ENCODE data around the gene RASA3. TPM values are rescaled to one million over a fixed set of nuclear protein-coding genes. Genes with fewer than 3 reads are reported as not detected.

The RASA3 gene
- total RNA-seq, 2 donors from 2014 or later, result 8.6 to 12.5 TPM

DNA sequence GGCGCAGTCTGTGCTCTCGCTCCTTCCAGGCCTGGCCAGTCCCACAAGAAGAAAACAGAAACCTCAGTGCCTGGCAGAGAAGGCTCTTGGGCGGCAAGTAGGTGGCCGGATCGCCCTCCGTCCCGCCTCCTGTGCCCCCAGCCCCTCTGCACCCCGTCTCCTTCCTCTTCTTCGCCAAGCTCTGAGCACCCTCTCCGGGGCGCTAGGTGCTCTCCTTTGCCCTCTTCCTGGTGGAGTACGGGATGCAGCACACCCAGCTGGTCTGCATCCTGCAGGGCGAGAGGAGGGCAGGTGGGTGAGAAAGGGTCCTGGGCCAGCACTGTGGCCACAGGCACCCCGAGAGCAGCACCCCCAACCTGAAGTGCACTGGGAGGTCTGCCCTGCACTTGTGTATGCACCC lies 175.9 kb downstream of the RASA3 start:
- intact Hi-C loops (cut with DNase I), result no loop called here
- WGBS, result 94% methylated on average over 14 of the region's 14 CpGs
- no peaks in the 10 kb centered on the region for H3K9me3 ChIP-seq
- H3K4me1 ChIP-seq (replicated peaks), result no peaks in the 10 kb centered on the region
- TF ChIP-seq POLR2A (IDR thresholded peaks at IDR 0.05), result no peak
- TF ChIP-seq, protein P1, sequence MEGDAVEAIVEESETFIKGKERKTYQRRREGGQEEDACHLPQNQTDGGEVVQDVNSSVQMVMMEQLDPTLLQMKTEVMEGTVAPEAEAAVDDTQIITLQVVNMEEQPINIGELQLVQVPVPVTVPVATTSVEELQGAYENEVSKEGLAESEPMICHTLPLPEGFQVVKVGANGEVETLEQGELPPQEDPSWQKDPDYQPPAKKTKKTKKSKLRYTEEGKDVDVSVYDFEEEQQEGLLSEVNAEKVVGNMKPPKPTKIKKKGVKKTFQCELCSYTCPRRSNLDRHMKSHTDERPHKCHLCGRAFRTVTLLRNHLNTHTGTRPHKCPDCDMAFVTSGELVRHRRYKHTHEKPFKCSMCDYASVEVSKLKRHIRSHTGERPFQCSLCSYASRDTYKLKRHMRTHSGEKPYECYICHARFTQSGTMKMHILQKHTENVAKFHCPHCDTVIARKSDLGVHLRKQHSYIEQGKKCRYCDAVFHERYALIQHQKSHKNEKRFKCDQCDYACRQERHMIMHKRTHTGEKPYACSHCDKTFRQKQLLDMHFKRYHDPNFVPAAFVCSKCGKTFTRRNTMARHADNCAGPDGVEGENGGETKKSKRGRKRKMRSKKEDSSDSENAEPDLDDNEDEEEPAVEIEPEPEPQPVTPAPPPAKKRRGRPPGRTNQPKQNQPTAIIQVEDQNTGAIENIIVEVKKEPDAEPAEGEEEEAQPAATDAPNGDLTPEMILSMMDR (IDR thresholded peaks at IDR 0.05), result no peak
- no peak for TF ChIP-seq POLR2AphosphoS5 (IDR thresholded peaks at IDR 0.05)
- H3K36me3 ChIP-seq, result no peaks in the 10 kb centered on the region
- no peak for DNase-seq (ENCODE audit: low spot score)
- H3K27me3 ChIP-seq (replicated peaks; ENCODE audit: insufficient read depth), result no peaks in the 10 kb centered on the region
- H3K4me3 ChIP-seq, result no peak overlapping the region
- H3K27ac ChIP-seq, result no peak overlapping the region

DNA sequence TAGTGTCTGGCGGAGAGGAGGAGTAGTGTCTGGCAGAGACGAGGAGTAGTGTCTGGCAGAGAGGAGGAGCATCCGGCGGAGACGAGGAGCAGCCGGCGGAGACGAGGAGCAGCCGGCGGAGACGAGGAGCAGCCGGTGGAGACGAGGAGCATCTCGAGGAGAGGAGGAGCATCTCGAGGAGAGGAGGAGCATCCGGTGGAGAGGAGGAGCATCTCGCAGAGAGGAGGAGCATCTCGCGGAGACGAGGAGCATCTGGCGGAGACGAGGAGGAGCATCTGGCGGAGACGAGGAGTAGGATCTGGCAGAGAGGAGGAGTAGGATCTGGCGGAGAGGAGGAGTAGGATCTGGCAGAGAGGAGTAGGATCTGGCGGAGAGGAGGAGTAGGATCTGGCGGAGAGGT lies 176.7 kb downstream of the RASA3 start:
- WGBS, result 92% methylated on average over 27 of the region's 27 CpGs
- TF ChIP-seq POLR2AphosphoS5 (IDR thresholded peaks at IDR 0.05), result no peak
- TF ChIP-seq, protein P1 (IDR thresholded peaks at IDR 0.05), result no peak
- TF ChIP-seq POLR2A (IDR thresholded peaks at IDR 0.05), result no peak
- intact Hi-C loops (cut with DNase I), result no loop called here
- DNase-seq (ENCODE audit: low spot score), result no peak
- no peaks in the 10 kb centered on the region for H3K9me3 ChIP-seq
- H3K36me3 ChIP-seq, result no peaks in the 10 kb centered on the region
- H3K27ac ChIP-seq, result no peak overlapping the region
- H3K4me3 ChIP-seq, result no peak overlapping the region
- no peaks in the 10 kb centered on the region for H3K27me3 ChIP-seq (replicated peaks; ENCODE audit: insufficient read depth)
- H3K4me1 ChIP-seq (replicated peaks), result no peaks in the 10 kb centered on the region

DNA sequence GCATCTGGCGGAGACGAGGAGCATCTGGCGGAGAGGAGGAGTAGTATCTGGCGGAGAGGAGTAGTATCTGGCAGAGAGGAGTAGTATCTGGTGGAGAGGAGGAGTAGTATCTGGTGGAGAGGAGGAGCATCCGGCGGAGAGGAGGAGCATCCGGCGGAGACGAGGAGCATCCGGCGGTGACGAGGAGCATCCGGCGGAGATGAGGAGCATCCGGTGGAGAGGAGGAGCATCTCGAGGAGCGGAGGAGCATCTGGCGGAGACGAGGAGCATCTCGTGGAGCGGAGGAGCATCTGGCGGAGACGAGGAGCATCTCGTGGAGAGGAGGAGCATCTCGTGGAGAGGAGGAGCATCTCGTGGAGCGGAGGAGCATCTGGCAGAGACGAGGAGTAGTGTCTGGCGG lies 177.2 kb downstream of the RASA3 start:
- no peak for DNase-seq (ENCODE audit: low spot score)
- intact Hi-C loops (cut with DNase I), result no loop called here

DNA sequence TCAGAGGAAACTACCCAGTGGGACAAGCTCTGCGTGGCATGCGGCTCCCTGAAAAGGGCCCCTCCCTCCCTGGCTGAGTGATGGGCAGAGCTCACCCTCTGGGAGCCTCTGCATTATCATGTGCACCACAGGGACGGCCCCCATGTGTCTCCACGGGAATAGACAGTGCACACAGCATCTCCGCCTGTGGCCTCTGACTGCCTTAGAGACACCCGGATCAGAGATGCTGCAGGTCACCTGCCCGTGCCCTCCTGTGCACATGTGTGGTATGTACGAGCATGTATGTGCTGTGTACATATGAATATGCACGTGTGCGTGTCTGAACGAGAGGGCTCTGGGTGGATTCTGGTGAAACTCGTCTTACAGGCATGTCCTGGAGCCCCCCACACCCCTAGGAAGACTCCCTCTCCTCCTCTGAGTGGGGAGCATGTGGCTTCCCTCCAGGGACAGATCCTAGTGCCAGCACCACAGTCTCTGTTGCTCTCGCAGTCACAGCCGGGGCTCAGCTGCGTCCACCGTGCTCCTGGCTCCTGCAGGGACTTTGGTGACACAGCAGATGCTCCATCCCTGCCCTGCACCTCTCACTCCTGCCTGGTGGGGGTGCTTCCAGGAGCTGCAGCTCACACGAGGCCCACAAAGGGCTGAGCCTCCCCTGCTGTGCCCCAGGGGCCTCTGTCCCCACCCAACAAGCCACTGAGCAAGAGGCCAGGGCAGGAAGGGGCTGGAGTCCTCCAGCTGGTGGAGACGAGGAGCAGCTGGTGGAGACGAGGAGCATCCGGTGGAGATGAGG lies 178.2 kb downstream of the RASA3 start:
- TF ChIP-seq, protein P1 (IDR thresholded peaks at IDR 0.05), result no peak
- TF ChIP-seq POLR2AphosphoS5 (IDR thresholded peaks at IDR 0.05) (no peak), POLR2A (IDR thresholded peaks at IDR 0.05) (no peak)
- H3K36me3 ChIP-seq, result no peaks in the 10 kb centered on the region
- no peak for DNase-seq (ENCODE audit: low spot score)
- no peaks in the 10 kb centered on the region for H3K27me3 ChIP-seq (replicated peaks; ENCODE audit: insufficient read depth)
- intact Hi-C loops (cut with DNase I), result no loop called here
- H3K4me1 ChIP-seq (replicated peaks), result no peaks in the 10 kb centered on the region
- H3K4me3 ChIP-seq, result no peak overlapping the region
- no peak overlapping the region for H3K27ac ChIP-seq
- no peaks in the 10 kb centered on the region for H3K9me3 ChIP-seq
- WGBS, result 75% methylated on average over 20 of the region's 20 CpGs

More for the DNA sequence above, 177.2 kb downstream of the RASA3 start:
- no peak for TF ChIP-seq POLR2AphosphoS5 (IDR thresholded peaks at IDR 0.05)
- no peak for TF ChIP-seq POLR2A (IDR thresholded peaks at IDR 0.05)
- TF ChIP-seq, protein P1 (IDR thresholded peaks at IDR 0.05), result no peak
- Histone ChIP-seq H3K36me3 (no peaks in the 10 kb centered on the region), H3K4me3 (no peak overlapping the region), H3K27me3 (replicated peaks; ENCODE audit: insufficient read depth) (no peaks in the 10 kb centered on the region), H3K27ac (no peak overlapping the region), H3K9me3 (no peaks in the 10 kb centered on the region), H3K4me1 (replicated peaks) (no peaks in the 10 kb centered on the region)
- WGBS, result 84% methylated on average over 29 of the region's 29 CpGs

DNA sequence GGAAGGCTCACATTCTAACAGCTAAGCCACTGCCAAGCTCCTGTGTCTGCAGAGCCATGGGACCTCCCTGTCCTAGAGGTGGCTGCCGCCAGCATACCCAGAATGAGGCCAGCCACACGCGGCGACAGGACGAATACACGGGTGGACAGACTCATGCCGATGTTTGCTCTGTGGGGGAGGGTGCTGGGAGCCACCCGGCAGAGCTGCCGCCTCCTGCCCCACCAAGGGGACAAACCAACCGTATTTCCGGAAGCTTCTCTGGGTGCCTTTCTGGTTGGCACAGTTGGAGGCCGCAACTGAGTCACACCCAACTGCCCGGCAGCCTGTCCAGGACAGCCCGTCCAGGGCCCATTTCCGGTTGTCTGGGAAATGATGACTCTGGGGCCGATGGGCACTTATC lies 178.9 kb downstream of the RASA3 start:
- intact Hi-C loops (cut with DNase I), result no loop called here
- 85% methylated on average over 16 of the region's 16 CpGs for WGBS
- Histone ChIP-seq H3K36me3 (no peaks in the 10 kb centered on the region), H3K4me1 (replicated peaks) (no peaks in the 10 kb centered on the region), H3K27me3 (replicated peaks; ENCODE audit: insufficient read depth) (no peaks in the 10 kb centered on the region), H3K4me3 (no peak overlapping the region), H3K9me3 (no peaks in the 10 kb centered on the region), H3K27ac (no peak overlapping the region)
- no peak for DNase-seq (ENCODE audit: low spot score)
- TF ChIP-seq, protein P1 (IDR thresholded peaks at IDR 0.05), result no peak
- TF ChIP-seq POLR2A (IDR thresholded peaks at IDR 0.05) (no peak), POLR2AphosphoS5 (IDR thresholded peaks at IDR 0.05) (no peak)
